Colonic mucosa (tissue), 4 donors: ENCODE results near the gene MAPK10. TPM values are rescaled to one million over a fixed set of nuclear protein-coding genes. Genes with fewer than 3 reads are reported as not detected.

ENCODE experiments used
- DNase-seq: peaks from one replicate; pipeline ENCODE4 v3.0.0-alpha.2; 2020
- H3K27ac ChIP-seq: fragments of 200-600 bp; one replicate; pipeline ENCODE4 v1.8.0; 2021
- H3K27me3 ChIP-seq: fragments of 200-600 bp; one replicate; pipeline ENCODE4 v1.8.0; 2021
- H3K36me3 ChIP-seq: fragments of 200-600 bp; one replicate; pipeline ENCODE4 v1.8.0; 2021
- H3K4me1 ChIP-seq: fragments of 200-600 bp; one replicate; pipeline ENCODE4 v1.8.0; 2021; ENCODE audit warnings: mild to moderate bottlenecking
- H3K4me3 ChIP-seq: fragments of 200-600 bp; one replicate; pipeline ENCODE4 v1.8.0; 2021
- H3K9ac ChIP-seq, 2 donors: one replicate each; pipeline ENCODE4 v1.7.0; 2013; ENCODE audit warnings: control low read depth in 2 of 2, low read depth in 2 of 2, low read length in 2 of 2
- H3K9me3 ChIP-seq: fragments of 200-600 bp; one replicate; pipeline ENCODE4 v1.8.0; 2021
- intact Hi-C: fragments of 100-400 bp; cut with DNase I; formaldehyde crosslinking; loops from one replicate; pipeline ENCODE4 v1.14.1; 2022
- total RNA-seq, 2 donors: library from RNA; stranded (reverse); fragmentation: NEBNext Ultra II Directional in 1 of 2; extraction: Animal tissue kit (Norgen Biotek cat#: 25700) in 1 of 2; gene quantifications; one replicate each; pipeline ENCODE4 v1.2.1, GENCODE V29; 2021
- TF ChIP-seq, protein P1 (sequence below): fragments of 200-600 bp; IDR thresholded peaks from one replicate; pipeline ENCODE4 v1.8.0; 2022; ENCODE audit warnings: antibody characterized with exemption, mild to moderate bottlenecking
- donor health status: healthy.
- donor health status: DM: no; HTN: no; CAD: no.
- donor health status: DM: no; HTN: no; CAD: no.

Gene MAPK10
- total RNA-seq, 2 donors from 2014 or later, result 2.6 to 4.4 TPM

DNA sequence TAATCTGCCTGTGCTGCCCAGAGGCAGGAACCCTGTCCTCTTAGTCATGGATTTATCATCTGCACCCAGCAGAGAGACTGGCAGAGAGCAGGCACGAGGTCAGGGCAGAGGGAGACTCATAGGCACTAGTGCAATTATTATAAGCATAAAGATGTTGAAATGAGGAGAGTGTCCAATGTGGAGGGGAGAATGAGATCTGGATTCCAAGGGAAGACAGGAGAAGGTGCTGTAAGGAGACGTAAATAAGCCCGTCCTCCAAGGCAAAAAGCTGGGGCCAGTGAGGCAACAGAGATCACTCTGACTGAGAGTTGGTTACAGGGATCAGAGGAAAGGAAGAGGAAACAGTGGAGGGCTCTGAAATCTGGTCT is 406.2 kb downstream of the MAPK10 start:
- Histone ChIP-seq H3K4me3 (no peak overlapping the region), H3K27me3 (no peaks in the 10 kb centered on the region), H3K27ac (no peak overlapping the region), H3K9ac (no peak overlapping the region), H3K36me3 (no peaks in the 10 kb centered on the region), H3K9me3 (no peaks in the 10 kb centered on the region), H3K4me1 (no peaks in the 10 kb centered on the region)
- TF ChIP-seq, protein P1, sequence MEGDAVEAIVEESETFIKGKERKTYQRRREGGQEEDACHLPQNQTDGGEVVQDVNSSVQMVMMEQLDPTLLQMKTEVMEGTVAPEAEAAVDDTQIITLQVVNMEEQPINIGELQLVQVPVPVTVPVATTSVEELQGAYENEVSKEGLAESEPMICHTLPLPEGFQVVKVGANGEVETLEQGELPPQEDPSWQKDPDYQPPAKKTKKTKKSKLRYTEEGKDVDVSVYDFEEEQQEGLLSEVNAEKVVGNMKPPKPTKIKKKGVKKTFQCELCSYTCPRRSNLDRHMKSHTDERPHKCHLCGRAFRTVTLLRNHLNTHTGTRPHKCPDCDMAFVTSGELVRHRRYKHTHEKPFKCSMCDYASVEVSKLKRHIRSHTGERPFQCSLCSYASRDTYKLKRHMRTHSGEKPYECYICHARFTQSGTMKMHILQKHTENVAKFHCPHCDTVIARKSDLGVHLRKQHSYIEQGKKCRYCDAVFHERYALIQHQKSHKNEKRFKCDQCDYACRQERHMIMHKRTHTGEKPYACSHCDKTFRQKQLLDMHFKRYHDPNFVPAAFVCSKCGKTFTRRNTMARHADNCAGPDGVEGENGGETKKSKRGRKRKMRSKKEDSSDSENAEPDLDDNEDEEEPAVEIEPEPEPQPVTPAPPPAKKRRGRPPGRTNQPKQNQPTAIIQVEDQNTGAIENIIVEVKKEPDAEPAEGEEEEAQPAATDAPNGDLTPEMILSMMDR, result no peak
- intact Hi-C loops, result no loop called here
- no peak for DNase-seq

DNA sequence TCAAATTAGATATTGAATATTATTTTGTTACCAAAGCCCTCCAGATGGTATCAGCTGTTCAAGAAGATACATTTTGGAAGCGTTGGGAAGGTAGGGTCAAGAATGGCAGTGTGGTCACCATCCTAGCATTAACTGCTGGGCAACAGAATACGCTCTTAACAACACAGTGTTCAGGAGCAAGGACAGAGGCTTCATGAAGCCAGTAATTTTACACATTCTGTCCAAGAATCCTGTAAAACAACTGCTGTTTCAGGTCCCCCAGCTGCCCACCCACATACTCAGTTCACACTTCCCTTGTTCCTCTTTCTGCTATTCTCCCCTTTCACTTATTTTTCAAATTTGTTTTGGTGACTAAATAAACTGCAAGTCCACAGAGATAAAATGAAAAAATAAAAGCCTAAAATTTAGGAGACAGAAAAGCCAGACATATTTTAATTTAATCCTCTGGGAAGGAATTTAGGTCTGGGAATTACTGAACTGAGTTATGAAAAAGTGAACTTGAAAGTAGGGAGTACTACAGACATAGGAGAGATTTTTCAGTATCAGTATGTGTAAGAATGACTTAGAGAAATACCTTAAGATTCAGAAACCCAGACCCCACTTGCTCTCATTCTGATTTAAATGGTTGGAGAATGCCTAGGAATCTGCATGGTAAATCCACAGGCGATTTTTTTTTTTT is 406.7 kb downstream of the MAPK10 start:
- H3K4me3 ChIP-seq, result no peak overlapping the region
- no peaks in the 10 kb centered on the region for H3K9me3 ChIP-seq
- TF ChIP-seq, protein P1, result no peak
- no peaks in the 10 kb centered on the region for H3K27me3 ChIP-seq
- no peak overlapping the region for H3K9ac ChIP-seq
- H3K4me1 ChIP-seq, result no peaks in the 10 kb centered on the region
- DNase-seq, result no peak
- H3K27ac ChIP-seq, result no peak overlapping the region
- H3K36me3 ChIP-seq, result no peaks in the 10 kb centered on the region
- intact Hi-C loops, result no loop called here

DNA sequence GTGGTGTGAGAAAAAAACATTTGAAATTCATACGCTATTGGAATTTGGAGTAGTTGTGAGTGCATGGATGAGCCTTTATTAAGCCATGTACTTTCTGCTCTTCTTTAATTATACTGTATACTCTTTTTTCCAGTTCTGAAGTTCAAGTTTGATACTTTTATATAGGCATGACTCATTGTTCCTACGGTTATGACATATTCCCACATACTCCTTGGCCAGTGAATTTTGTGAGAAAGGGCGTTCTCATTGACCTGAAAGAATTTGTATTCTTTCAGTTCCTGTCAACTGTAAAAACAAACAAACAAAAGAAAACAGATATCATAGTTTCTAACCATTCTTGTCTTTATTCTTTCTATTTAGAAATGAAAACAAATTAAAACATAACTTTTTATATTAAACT is 407.3 kb downstream of the MAPK10 start:
- Histone ChIP-seq H3K4me1 (no peaks in the 10 kb centered on the region), H3K27ac (no peak overlapping the region), H3K9ac (no peak overlapping the region), H3K4me3 (no peak overlapping the region), H3K27me3 (no peaks in the 10 kb centered on the region), H3K36me3 (no peaks in the 10 kb centered on the region), H3K9me3 (no peaks in the 10 kb centered on the region)
- intact Hi-C loops, result no loop called here
- DNase-seq, result no peak
- TF ChIP-seq, protein P1, result no peak

DNA sequence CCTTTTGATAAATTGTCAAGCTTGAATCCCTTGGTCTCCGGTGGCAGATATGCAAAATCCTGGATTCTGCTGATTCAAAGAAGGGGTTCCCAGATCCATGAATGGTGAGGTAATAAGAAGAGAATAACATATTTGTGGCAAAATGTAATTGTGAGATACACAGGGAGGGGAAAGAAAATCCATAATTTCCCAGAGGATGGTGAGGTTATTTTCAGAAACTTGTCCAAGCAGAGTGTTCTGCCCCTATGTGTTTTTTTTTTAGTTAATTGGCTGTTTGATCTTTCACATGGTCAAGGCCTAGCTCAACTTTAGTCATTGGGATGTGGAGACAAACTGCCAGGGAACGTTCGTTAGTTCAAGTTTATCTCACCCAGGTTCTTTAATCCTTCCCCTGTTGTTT is 408.8 kb downstream of the MAPK10 start:
- TF ChIP-seq, protein P1, result no peak
- Histone ChIP-seq H3K27me3 (no peaks in the 10 kb centered on the region), H3K9me3 (no peaks in the 10 kb centered on the region), H3K4me3 (no peak overlapping the region), H3K36me3 (no peaks in the 10 kb centered on the region), H3K27ac (no peak overlapping the region), H3K9ac (no peak overlapping the region), H3K4me1 (no peaks in the 10 kb centered on the region)
- intact Hi-C loops, result no loop called here
- DNase-seq, result no peak

DNA sequence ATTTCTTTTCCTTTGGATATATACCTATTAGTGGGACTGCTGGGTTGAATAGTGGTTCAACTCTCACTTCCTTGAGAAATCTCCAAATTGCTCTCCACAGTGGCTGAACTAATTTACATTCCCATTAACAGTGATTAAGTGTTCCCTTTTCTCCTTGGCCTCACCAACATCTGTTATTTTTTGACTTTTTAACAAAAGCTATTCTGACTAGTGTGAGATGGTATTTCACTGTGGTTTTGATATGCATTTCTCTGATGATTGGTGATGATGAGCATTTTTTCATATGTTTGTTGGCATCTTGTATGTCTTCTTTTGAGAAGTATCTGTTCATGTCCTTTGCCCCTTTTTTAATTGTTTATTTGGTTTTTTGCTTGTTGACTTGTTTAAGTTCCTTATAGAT is 413.0 kb downstream of the MAPK10 start:
- DNase-seq, result no peak
- H3K27me3 ChIP-seq, result no peaks in the 10 kb centered on the region
- no peak overlapping the region for H3K27ac ChIP-seq
- no peak overlapping the region for H3K4me3 ChIP-seq
- TF ChIP-seq, protein P1, result no peak
- no peaks in the 10 kb centered on the region for H3K4me1 ChIP-seq
- H3K9me3 ChIP-seq, result no peaks in the 10 kb centered on the region
- no peaks in the 10 kb centered on the region for H3K36me3 ChIP-seq
- H3K9ac ChIP-seq, result no peak overlapping the region
- intact Hi-C loops, result no loop called here
